GM18867 (cell line): Measurements from ENCODE around the gene BATF3.

Experiments
- ATAC-seq: cut with Tn5 transposase; IDR thresholded peaks from one replicate; pipeline ENCODE4 v1.9.1; 2021; ENCODE audit warnings: mild to moderate bottlenecking, moderate library complexity; ENCODE audit not compliant: unreplicated experiment

Gene BATF3

GRCh38 chr1:212638492-212639151, 61.0 kb downstream of the BATF3 start:
- ATAC-seq = no peak

GRCh38 chr1:212637902-212638301, 61.7 kb downstream of the BATF3 start:
- no peak for ATAC-seq
